Type B pancreatic cell (in vitro differentiated cells): ENCODE measurements around the gene PDE6A. TPM values are rescaled to one million over a fixed set of nuclear protein-coding genes. Genes with fewer than 3 reads are reported as not detected.
A peak's percentile ranks its signal among the peaks of the same experiment; 100 is the strongest.

Experiments
- DNase-seq: peaks from one replicate; pipeline ENCODE4 v3.0.0; 2021; ENCODE audit warnings: mixed read lengths; ENCODE audit not compliant: unreplicated experiment; ENCODE audit errors: extremely low spot score
- H3K27ac Mint-ChIP-seq: 2 replicates; pipeline ENCODE4 v1.8.0; 2021; ENCODE audit warnings: mild to moderate bottlenecking, mixed read lengths
- H3K27me3 Mint-ChIP-seq: 2 replicates; pipeline ENCODE4 v1.8.0; 2021; ENCODE audit warnings: mixed read lengths
- H3K36me3 Mint-ChIP-seq: 2 replicates; pipeline ENCODE4 v1.8.0; 2021; ENCODE audit warnings: mixed read lengths
- H3K4me1 Mint-ChIP-seq: one replicate; pipeline ENCODE4 v1.8.0; 2021; ENCODE audit warnings: mixed read lengths; ENCODE audit not compliant: unreplicated experiment
- H3K4me3 Mint-ChIP-seq: 2 replicates; pipeline ENCODE4 v1.8.0; 2021; ENCODE audit warnings: mild to moderate bottlenecking, mixed read lengths
- H3K9me3 Mint-ChIP-seq: 2 replicates; pipeline ENCODE4 v1.8.0; 2021; ENCODE audit warnings: mixed read lengths
- total RNA-seq: library from RNA; stranded (reverse); gene quantifications from 2 replicates; pipeline ENCODE4 v1.2.1, GENCODE V29; 2021; ENCODE audit warnings: low replicate concordance
- TF ChIP-seq, protein P1 (sequence below): fragments of 200-600 bp; sonication (generic); conservative IDR thresholded peaks from 2 replicates; pipeline ENCODE4 v1.5.0; 2021; ENCODE audit warnings: antibody characterized with exemption, mild to moderate bottlenecking

The PDE6A gene
- total RNA-seq, 1 donor from 2014 or later: not detected

DNA sequence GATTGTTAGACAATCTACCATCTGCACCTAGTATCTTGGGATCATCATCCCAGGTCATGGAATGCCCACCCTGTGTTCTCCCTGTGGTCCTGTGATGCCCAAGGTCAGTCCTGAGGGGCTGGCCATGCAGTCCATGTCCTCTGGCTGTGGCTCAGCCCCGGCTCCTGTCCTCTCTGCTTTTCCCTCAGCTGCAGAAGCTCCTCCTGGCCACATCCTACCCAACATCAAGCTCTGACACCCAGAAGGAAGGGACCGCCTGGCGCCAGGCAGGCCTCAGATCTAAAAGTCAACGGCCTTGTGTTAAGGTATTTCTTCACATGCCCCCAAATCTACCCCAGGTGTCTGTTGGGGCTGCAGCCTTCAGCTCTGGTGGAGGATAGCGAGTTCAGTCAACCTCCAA is 114.0 kb downstream of the PDE6A start:
- no peak overlapping the region for H3K4me3 Mint-ChIP-seq
- H3K4me1 Mint-ChIP-seq: peaks cover 12% of the 10 kb centered on the region
- no peaks in the 10 kb centered on the region for H3K9me3 Mint-ChIP-seq
- no peaks in the 10 kb centered on the region for H3K36me3 Mint-ChIP-seq
- TF ChIP-seq, protein P1, sequence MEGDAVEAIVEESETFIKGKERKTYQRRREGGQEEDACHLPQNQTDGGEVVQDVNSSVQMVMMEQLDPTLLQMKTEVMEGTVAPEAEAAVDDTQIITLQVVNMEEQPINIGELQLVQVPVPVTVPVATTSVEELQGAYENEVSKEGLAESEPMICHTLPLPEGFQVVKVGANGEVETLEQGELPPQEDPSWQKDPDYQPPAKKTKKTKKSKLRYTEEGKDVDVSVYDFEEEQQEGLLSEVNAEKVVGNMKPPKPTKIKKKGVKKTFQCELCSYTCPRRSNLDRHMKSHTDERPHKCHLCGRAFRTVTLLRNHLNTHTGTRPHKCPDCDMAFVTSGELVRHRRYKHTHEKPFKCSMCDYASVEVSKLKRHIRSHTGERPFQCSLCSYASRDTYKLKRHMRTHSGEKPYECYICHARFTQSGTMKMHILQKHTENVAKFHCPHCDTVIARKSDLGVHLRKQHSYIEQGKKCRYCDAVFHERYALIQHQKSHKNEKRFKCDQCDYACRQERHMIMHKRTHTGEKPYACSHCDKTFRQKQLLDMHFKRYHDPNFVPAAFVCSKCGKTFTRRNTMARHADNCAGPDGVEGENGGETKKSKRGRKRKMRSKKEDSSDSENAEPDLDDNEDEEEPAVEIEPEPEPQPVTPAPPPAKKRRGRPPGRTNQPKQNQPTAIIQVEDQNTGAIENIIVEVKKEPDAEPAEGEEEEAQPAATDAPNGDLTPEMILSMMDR: no peak
- no peaks in the 10 kb centered on the region for H3K27me3 Mint-ChIP-seq
- DNase-seq: no peak
- no peak overlapping the region for H3K27ac Mint-ChIP-seq

DNA sequence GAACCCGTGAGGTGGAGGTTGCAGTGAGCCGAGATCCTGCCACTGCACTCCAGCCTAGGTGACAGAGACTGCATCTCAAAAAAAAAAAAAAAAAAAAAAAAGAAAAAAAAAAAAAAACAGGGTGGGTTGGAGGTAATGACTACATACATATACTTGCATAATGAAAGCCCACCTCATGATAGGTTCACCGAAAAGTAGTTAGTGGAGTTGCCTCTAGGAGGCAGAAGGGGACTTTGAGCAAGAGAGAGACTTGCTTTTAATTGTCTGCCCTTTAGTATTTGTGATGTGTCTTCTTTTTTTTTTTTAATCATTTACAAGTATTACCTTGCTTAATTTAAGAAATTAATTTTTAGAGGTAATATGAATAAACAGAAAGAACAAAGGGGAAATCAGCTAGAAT is 114.6 kb downstream of the PDE6A start:
- Mint-ChIP-seq H3K36me3 (no peaks in the 10 kb centered on the region), H3K27ac (no peak overlapping the region), H3K27me3 (no peaks in the 10 kb centered on the region), H3K9me3 (no peaks in the 10 kb centered on the region), H3K4me3 (no peak overlapping the region), H3K4me1 (peaks cover 12% of the 10 kb centered on the region)
- no peak for DNase-seq
- TF ChIP-seq, protein P1: peak; percentile 65

DNA sequence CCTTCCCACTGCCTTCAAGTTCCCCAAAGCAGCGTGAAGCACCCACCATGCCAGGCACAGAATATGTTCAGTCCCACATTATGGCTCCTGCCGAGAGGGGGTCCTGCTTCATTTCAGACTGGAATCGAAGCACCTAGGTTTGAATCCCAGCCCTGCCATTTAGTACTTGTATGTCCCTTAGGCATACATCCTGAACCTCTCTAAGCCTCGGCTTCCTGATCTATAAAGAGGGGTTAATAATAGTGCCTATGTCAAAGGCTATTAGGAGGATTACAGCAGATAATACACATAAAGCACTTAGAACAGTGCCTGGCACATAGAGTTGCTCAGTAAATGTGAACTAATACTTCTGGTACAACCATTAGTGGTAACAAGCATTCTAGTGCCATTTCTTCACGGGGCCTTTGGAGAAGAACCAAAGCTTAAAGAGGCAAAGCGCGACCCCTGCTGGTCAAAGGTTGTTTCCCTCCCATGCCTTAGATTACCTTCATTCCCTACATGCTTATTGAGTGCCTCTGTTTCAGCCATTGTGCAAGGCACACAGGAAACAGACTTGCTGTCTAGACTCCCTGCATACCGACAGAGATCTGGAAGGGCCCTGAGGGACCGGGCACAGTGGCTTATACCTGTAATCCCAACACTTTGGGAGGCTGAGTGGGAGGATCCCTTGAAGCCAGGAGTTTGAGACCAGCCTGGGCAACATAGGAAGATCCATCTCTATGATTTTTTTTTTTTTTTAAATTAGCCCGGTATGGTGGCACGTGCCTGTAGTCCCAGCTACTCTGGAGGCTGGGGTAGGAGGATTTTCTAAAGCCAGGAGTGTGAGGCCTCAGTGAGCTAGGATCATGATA is 116.2 kb downstream of the PDE6A start:
- peak overlapping the region; percentile 14 for H3K27ac Mint-ChIP-seq
- peaks cover 17% of the 10 kb centered on the region for H3K4me1 Mint-ChIP-seq

DNA sequence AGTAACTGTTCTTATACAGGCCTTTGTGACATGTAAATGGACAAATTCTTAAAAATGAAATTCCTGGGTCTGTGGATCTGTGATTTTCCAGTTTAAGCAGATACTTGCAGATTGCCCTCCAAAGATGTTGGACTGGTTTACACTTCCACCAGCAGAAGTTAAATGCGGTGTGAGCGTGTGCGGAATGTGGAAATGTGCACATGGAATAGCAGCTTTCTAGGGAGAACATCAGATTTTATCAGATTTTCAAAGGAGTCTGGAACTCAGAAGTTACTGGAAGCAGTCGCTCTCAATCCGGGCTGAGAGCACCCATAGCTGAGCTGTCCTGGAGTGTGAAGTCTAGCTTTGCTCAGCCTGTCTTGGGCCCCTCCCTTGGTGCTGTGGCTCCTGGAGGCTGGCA is 117.0 kb downstream of the PDE6A start:
- H3K4me3 Mint-ChIP-seq: no peak overlapping the region
- no peaks in the 10 kb centered on the region for H3K9me3 Mint-ChIP-seq
- TF ChIP-seq, protein P1: no peak
- no peak overlapping the region for H3K27ac Mint-ChIP-seq
- H3K27me3 Mint-ChIP-seq: no peaks in the 10 kb centered on the region
- H3K36me3 Mint-ChIP-seq: no peaks in the 10 kb centered on the region
- H3K4me1 Mint-ChIP-seq: peaks cover 17% of the 10 kb centered on the region
- DNase-seq: no peak

More for the DNA sequence above, 116.2 kb downstream of the PDE6A start:
- TF ChIP-seq, protein P1: peak; percentile 96
- no peaks in the 10 kb centered on the region for H3K36me3 Mint-ChIP-seq
- no peaks in the 10 kb centered on the region for H3K27me3 Mint-ChIP-seq
- DNase-seq: peak; percentile 85
- H3K4me3 Mint-ChIP-seq: no peak overlapping the region
- H3K9me3 Mint-ChIP-seq: no peaks in the 10 kb centered on the region

DNA sequence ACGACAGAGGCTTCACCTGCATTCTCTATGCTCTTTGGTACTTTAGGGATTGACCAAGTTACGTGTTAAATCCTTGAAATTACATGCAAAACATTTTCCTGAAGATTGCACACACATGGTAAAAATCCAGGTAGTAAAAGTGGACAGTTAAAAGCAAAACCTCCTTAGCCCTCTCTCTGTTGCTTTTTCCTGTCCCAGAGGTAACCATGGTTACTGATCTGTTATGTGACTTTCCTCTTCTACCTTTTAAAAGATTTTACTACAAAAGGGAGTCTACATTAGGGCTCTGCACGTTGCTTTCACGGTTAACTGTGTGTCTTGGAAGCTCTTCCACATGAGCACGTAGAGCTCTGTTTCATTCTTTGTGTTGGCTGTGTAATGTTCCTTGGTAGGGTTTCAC is 117.5 kb downstream of the PDE6A start:
- no peak for DNase-seq
- Mint-ChIP-seq H3K27ac (peak overlapping the region; percentile 41), H3K27me3 (no peaks in the 10 kb centered on the region), H3K9me3 (no peaks in the 10 kb centered on the region), H3K4me3 (no peak overlapping the region), H3K36me3 (no peaks in the 10 kb centered on the region), H3K4me1 (peaks cover 17% of the 10 kb centered on the region)
- TF ChIP-seq, protein P1: no peak
